ENCODE measurements around the gene PSMB3.

PSMB3 gene

DNA sequence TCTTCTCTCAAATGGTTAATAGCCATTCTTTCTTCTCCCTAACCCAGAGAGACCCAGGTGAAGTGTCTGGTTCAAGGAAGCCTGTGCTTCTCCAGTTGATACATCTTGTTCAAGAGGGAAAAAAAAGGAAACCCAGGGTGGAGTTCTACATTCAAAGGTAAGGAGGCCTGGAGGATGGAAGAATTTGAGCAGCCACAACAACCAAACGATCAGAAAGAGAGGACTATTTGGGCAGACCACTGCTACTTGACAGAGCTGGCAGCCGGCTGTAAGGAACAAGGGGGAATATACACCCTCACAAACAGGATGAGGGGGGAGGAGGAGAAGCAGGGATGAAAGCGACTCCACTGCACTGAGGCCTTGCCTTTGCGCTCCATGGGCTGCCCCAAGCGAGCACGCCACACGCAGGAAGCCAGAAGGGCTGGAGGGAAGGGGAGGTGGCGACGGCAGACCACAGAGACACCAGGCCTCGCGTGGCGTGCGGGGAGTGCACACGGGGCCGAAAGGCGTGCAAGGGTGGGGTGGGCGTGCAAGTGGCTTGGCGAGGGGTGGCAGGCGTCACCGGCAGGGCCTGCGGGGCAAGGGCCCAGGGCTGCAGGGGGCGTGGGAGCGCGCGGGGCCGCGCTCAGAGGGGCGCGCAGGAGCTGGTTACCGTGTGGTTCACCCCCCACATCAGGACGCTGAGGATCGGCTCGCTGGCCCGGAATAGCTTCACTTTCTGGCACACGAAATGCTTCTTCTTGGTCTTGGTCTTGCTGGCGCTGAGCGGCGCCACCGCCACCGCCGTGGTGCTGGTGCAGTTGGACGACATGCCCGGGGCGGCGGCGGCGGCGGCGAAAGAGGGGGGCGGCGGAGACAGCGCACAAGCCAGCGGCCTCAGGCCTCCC, 46.3 kb downstream of the PSMB3 start:
- DNase-seq: peak in 1 of 2 experiments; percentile 16

DNA sequence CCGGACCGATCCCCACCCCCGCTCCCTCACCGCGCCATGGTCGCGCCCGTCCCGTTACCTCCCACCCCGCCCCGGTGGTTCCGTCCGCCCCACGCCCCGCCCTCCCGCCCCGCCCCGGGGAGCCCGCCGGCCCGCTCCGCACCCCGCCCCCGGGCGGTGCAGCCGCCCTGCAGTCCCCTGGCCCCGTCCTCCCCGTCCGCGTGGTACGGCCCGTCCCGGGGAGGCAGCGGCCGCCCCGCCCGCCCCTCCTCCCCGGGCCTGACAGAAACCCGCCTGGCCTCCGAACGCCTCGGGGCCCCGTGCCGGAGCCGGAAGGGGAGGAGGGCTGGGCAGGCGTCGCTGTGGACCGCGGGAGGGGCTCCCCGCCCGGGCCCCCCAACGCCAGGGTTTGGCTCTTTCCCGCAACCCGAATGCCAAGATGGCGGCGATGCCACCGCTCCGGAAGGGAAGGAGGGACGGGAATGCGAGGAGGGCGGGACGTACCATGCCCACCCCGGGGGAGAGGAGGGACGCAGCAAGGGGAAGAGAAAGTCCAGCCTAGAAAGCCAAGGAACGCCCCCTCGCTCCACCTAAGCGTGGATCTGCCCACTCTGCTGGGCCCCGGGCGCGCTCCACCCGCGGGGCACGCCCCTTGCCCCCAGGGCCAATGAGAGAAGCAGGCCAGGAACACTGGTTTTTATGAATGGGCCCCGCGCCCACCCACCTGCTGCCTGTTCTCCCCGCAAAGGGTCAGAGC, 47.1 kb downstream of the PSMB3 start, which contains the start of gene PIP4K2B:
Gene PIP4K2B (minus strand): TSS at position 56 of the 736 bp plus-strand sequence. CDS start 132 bp downstream, outside the sequence.
- DNase-seq: peak; percentile 95 to 98

DNA sequence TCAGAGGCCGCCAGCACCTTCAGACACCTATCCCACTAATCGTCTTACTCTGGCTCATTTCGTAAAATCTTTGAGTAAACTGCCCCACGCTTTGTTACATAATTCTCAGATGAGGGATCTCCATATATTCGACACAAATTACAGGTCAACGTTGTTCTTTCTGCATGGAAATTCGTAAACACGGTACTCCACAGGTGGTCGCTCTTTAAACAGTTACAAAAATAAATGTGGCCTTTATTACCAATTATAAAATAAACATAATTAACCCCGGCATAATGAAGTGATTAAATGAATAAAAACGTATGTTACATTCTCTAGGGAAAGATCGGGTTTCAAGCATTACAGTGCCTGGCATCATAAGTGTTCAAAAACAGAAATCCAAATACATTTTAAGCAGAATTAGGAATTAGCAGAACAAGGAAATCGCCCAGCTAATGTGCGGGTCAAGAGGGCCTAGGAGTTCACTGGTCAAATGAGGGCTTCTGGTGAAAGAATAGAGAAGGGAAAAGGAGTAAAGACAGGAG, 47.8 kb downstream of the PSMB3 start:
- DNase-seq: no peak

DNA sequence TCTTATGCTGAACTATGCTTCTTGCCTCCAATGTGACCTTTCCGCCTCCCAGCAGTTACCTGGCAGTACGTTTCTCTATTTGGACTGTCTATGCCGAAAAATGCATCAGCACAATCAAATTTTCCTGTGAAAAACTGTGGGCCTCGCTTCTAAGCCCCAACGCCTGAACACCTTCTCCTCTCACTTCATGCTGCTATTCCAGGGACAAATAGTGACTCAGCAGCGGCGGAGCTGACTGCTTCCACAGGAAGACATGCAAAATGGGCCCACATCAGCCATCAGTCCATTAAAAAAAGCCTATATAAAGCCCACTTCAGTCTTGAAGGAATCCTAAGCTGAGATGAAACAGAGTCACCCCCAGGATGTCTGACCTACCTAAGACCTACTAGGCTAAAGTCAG, 57.3 kb downstream of the PSMB3 start:
- DNase-seq: no peak

Data from SHP77 (cell line).